Measurements from ENCODE around the gene HDLBP.

DNA sequence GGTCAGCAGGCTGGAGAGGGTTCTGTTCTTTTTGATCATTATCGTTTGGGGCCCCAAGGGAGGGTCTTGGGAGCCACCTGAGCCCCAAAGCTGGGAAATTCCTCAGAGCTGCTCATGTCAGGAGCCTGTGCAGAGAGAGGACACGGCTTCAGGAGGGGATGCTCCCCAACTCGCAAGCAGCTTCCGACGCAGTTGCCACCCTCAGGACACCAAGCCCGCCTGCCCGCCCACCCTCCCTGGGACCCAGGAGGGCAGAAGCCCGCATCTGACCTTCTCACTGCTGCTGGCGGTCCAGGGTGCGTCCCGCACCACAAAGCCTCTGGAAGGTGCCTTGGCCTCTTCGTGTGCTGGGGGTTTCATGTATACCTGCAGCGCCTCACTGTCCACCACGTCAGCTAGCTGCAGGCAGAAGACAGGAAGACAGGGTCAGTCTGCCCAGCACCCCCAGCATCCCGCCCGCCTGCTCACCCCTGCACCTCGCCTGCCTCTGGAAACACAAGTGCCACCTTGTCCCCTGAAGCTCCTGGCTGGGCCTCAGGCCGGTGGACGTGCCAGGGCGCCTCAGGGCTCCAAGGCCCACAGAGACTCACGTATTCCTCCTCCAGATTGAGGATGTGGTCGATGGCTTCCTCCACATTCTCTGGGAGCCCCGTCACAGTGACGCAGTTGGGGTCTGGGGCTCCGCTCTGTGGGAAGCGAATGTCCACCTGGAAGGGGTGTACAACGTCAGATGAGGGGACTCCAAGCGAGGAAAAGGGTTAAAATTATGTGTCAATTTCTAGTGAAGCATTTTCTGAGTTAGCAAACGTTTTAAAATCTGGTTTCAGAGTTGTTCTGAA, 85.7 kb downstream of the HDLBP start:
- TF ChIP-seq, protein P1, sequence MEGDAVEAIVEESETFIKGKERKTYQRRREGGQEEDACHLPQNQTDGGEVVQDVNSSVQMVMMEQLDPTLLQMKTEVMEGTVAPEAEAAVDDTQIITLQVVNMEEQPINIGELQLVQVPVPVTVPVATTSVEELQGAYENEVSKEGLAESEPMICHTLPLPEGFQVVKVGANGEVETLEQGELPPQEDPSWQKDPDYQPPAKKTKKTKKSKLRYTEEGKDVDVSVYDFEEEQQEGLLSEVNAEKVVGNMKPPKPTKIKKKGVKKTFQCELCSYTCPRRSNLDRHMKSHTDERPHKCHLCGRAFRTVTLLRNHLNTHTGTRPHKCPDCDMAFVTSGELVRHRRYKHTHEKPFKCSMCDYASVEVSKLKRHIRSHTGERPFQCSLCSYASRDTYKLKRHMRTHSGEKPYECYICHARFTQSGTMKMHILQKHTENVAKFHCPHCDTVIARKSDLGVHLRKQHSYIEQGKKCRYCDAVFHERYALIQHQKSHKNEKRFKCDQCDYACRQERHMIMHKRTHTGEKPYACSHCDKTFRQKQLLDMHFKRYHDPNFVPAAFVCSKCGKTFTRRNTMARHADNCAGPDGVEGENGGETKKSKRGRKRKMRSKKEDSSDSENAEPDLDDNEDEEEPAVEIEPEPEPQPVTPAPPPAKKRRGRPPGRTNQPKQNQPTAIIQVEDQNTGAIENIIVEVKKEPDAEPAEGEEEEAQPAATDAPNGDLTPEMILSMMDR (IDR thresholded peaks at IDR 0.05) = no peak
- TF ChIP-seq POLR2A (IDR thresholded peaks at IDR 0.05) = no peak
